ENCODE measurements around the gene RGS21.

RGS21 gene

DNA sequence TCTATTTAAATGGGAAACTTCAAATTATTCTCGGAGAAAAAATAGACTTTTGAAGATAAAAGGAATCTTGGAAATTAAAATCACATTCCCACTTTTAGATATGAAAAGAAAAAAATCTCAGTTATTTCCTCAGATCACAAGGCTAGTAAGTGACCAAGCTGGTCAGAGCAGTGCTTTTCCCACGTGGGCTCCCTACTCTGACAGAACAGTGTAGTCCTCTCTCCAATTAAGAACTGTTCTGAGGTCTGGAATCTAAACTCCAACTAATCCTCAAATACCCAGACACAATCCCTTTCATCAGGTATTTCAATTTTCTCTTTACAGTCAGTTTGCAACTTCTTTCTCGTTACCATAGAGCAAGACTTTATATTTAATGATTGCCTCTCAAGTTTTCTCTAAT lies 50.6 kb downstream of the RGS21 start:
- Histone ChIP-seq H3K36me3 (ENCODE audit: low read depth) (no peaks in the 10 kb centered on the region), H3K4me1 (ENCODE audit: insufficient read depth, poor library complexity, severe bottlenecking) (no peaks in the 10 kb centered on the region), H3K4me3 (ENCODE audit: severe bottlenecking) (no peak overlapping the region), H3K9me3 (ENCODE audit: severe bottlenecking) (no peaks in the 10 kb centered on the region), H3K27ac (ENCODE audit: poor library complexity, severe bottlenecking) (no peak overlapping the region), H3K27me3 (ENCODE audit: insufficient read depth, poor library complexity, severe bottlenecking) (no peaks in the 10 kb centered on the region)
- ATAC-seq (ENCODE audit: low read depth) (no peak), DNase-seq (ENCODE audit: low spot score) (no peak)
- TF ChIP-seq, protein P1, sequence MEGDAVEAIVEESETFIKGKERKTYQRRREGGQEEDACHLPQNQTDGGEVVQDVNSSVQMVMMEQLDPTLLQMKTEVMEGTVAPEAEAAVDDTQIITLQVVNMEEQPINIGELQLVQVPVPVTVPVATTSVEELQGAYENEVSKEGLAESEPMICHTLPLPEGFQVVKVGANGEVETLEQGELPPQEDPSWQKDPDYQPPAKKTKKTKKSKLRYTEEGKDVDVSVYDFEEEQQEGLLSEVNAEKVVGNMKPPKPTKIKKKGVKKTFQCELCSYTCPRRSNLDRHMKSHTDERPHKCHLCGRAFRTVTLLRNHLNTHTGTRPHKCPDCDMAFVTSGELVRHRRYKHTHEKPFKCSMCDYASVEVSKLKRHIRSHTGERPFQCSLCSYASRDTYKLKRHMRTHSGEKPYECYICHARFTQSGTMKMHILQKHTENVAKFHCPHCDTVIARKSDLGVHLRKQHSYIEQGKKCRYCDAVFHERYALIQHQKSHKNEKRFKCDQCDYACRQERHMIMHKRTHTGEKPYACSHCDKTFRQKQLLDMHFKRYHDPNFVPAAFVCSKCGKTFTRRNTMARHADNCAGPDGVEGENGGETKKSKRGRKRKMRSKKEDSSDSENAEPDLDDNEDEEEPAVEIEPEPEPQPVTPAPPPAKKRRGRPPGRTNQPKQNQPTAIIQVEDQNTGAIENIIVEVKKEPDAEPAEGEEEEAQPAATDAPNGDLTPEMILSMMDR (IDR thresholded peaks at IDR 0.05; ENCODE audit: poor library complexity, severe bottlenecking) = no peak

DNA sequence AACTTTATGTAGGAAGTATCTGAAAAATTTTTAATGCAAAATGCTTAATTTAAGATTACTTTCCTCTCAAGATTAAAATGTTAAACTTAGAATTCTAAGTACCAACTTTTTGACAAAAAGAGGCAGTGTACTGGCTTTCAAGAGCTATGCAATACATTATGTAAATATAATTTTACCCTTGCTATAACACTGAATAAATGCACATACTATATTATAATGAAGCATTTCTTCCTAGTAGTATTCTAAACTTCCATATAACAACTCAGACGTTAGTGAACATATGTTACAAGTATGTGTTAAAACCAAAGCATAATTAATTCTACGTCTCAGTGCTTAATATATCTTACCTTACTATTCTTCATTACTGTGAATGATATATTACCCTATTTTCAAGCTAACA lies 58.5 kb downstream of the RGS21 start:
- no peaks in the 10 kb centered on the region for H3K36me3 ChIP-seq (ENCODE audit: low read depth)
- H3K27ac ChIP-seq (ENCODE audit: poor library complexity, severe bottlenecking) = no peak overlapping the region
- ATAC-seq (ENCODE audit: low read depth) = no peak
- no peaks in the 10 kb centered on the region for H3K27me3 ChIP-seq (ENCODE audit: insufficient read depth, poor library complexity, severe bottlenecking)
- DNase-seq (ENCODE audit: low spot score) = no peak
- TF ChIP-seq, protein P1 (IDR thresholded peaks at IDR 0.05; ENCODE audit: poor library complexity, severe bottlenecking) = no peak
- no peak overlapping the region for H3K4me3 ChIP-seq (ENCODE audit: severe bottlenecking)
- H3K9me3 ChIP-seq (ENCODE audit: severe bottlenecking) = no peaks in the 10 kb centered on the region
- H3K4me1 ChIP-seq (ENCODE audit: insufficient read depth, poor library complexity, severe bottlenecking) = no peaks in the 10 kb centered on the region

DNA sequence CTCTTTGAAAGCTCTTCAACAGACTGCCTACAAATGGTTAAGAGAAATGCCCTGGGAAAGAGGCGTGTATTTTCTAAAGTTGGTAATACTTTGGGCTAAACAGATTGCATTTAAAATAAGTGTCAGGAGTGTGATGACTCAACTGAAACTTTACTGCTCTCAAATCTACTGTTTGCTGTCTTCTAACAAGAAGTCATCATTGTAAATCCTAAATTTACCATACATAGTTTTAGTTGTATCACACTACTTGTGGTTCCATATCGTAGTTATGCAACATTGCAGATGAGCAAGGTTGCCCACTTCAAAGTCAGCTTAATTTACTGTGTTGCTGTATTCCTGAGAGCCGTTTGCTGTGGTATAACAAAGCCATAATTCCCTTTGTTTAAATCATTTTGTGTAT lies 59.6 kb downstream of the RGS21 start:
- DNase-seq (ENCODE audit: low spot score) (no peak), ATAC-seq (ENCODE audit: low read depth) (no peak)
- Histone ChIP-seq H3K4me1 (ENCODE audit: insufficient read depth, poor library complexity, severe bottlenecking) (no peaks in the 10 kb centered on the region), H3K4me3 (ENCODE audit: severe bottlenecking) (no peak overlapping the region), H3K27ac (ENCODE audit: poor library complexity, severe bottlenecking) (no peak overlapping the region), H3K9me3 (ENCODE audit: severe bottlenecking) (no peaks in the 10 kb centered on the region), H3K27me3 (ENCODE audit: insufficient read depth, poor library complexity, severe bottlenecking) (no peaks in the 10 kb centered on the region), H3K36me3 (ENCODE audit: low read depth) (no peaks in the 10 kb centered on the region)
- TF ChIP-seq, protein P1 (IDR thresholded peaks at IDR 0.05; ENCODE audit: poor library complexity, severe bottlenecking) = no peak

GRCh38 chr1:192378276-192378675 lies 61.5 kb downstream of the RGS21 start:
- no peak overlapping the region for H3K4me3 ChIP-seq (ENCODE audit: severe bottlenecking)
- ATAC-seq (ENCODE audit: low read depth) = no peak

DNA sequence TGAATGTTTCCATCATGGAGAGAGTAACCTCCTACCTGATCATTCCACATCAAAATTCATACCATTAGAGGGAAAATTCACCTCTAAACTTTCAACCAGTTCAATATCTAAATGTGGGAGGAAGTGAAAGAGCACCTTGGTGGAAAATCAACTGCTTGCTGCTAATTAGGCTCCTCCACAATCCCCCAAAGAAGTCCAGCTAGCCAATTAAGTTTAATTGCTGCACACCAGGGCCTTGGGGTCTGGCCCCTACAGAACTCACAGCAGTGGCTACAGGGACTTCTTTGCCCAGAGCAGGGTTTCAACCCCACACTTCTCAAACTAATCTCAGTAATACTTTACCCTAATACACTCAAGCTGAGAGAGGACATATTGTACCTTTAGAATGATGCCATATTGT lies 62.1 kb downstream of the RGS21 start:
- no peak for ATAC-seq (ENCODE audit: low read depth)
- Histone ChIP-seq H3K27ac (ENCODE audit: poor library complexity, severe bottlenecking) (no peak overlapping the region), H3K9me3 (ENCODE audit: severe bottlenecking) (no peaks in the 10 kb centered on the region), H3K27me3 (ENCODE audit: insufficient read depth, poor library complexity, severe bottlenecking) (no peaks in the 10 kb centered on the region), H3K36me3 (ENCODE audit: low read depth) (no peaks in the 10 kb centered on the region), H3K4me3 (ENCODE audit: severe bottlenecking) (no peak overlapping the region), H3K4me1 (ENCODE audit: insufficient read depth, poor library complexity, severe bottlenecking) (no peaks in the 10 kb centered on the region)
- TF ChIP-seq, protein P1 (IDR thresholded peaks at IDR 0.05; ENCODE audit: poor library complexity, severe bottlenecking) = no peak
- DNase-seq (ENCODE audit: low spot score) = no peak

More at GRCh38 chr1:192378276-192378675, 61.5 kb downstream of the RGS21 start:
- TF ChIP-seq, protein P1 (IDR thresholded peaks at IDR 0.05; ENCODE audit: poor library complexity, severe bottlenecking) = no peak
- Histone ChIP-seq H3K4me1 (ENCODE audit: insufficient read depth, poor library complexity, severe bottlenecking) (no peaks in the 10 kb centered on the region), H3K9me3 (ENCODE audit: severe bottlenecking) (no peaks in the 10 kb centered on the region), H3K36me3 (ENCODE audit: low read depth) (no peaks in the 10 kb centered on the region), H3K27ac (ENCODE audit: poor library complexity, severe bottlenecking) (no peak overlapping the region), H3K27me3 (ENCODE audit: insufficient read depth, poor library complexity, severe bottlenecking) (no peaks in the 10 kb centered on the region)
- DNase-seq (ENCODE audit: low spot score) = no peak

Measured in RWPE2 (cell line).